GM19023 (cell line): ENCODE measurements around the gene OR6C76.
"Not testable (repeated sequence)": the region's sequence is repeated elsewhere in the genome, so short reads cannot be mapped to it uniquely, and the experiment has no call there.

Experiments
- ATAC-seq: cut with Tn5 transposase; IDR thresholded peaks from one replicate; pipeline ENCODE4 v1.9.1; 2021; ENCODE audit warnings: mild to moderate bottlenecking, moderate library complexity; ENCODE audit not compliant: unreplicated experiment

The OR6C76 gene

GRCh38 chr12:55425954-55426353, at the start of gene OR6C76:
Gene OR6C76, plus strand, starts transcription at chr12:55426254. Its CDS starts 0 bp downstream, at chr12:55426254.
- ATAC-seq = no peak

- no peak for ATAC-seq
Observed at GRCh38 chr12:55385891-55386290, 40.2 kb upstream of the OR6C76 start.

- no peak for ATAC-seq
Observed at GRCh38 chr12:55392032-55392795, 33.8 kb upstream of the OR6C76 start.

- ATAC-seq = no peak
Observed at GRCh38 chr12:55396326-55396725, 29.7 kb upstream of the OR6C76 start.

GRCh38 chr12:55400229-55400628, 25.8 kb upstream of the OR6C76 start, which contains the start of gene OR6C65:
Gene OR6C65, plus strand, starts transcription at chr12:55400529. Its CDS starts 0 bp downstream, at chr12:55400529.
- no peak for ATAC-seq

GRCh38 chr12:55407866-55408265, 18.2 kb upstream of the OR6C76 start:
- ATAC-seq = no peak

GRCh38 chr12:55409133-55409532, 16.9 kb upstream of the OR6C76 start:
- not testable (repeated sequence) for ATAC-seq

- not testable (repeated sequence) for ATAC-seq
Observed at GRCh38 chr12:55412138-55412537, 13.9 kb upstream of the OR6C76 start.

- not testable (repeated sequence) for ATAC-seq
Observed at GRCh38 chr12:55413498-55414388, 12.3 kb upstream of the OR6C76 start.

GRCh38 chr12:55414396-55414823, 11.6 kb upstream of the OR6C76 start:
- ATAC-seq = not testable (repeated sequence)

GRCh38 chr12:55414889-55415288, 11.2 kb upstream of the OR6C76 start:
- not testable (repeated sequence) for ATAC-seq

GRCh38 chr12:55416961-55417360, 9.1 kb upstream of the OR6C76 start:
- no peak for ATAC-seq

- no peak for ATAC-seq
Observed at GRCh38 chr12:55420307-55420962, 5.6 kb upstream of the OR6C76 start.

- no peak for ATAC-seq
Observed at GRCh38 chr12:55428331-55429243, 2.5 kb downstream of the OR6C76 start.

- not testable (repeated sequence) for ATAC-seq
Observed at GRCh38 chr12:55441233-55441632, 15.2 kb downstream of the OR6C76 start.

- no peak for ATAC-seq
Observed at GRCh38 chr12:55443776-55444175, 17.7 kb downstream of the OR6C76 start, which contains the start of gene OR6C2. Gene OR6C2, plus strand, starts transcription at chr12:55444076. Its CDS starts 8,138 bp downstream, at chr12:55452214.

GRCh38 chr12:55445357-55445756, 19.3 kb downstream of the OR6C76 start:
- ATAC-seq = no peak

- no peak for ATAC-seq
Observed at GRCh38 chr12:55446326-55446725, 20.3 kb downstream of the OR6C76 start.

- ATAC-seq = no peak
Observed at GRCh38 chr12:55448825-55449224, 22.8 kb downstream of the OR6C76 start.

GRCh38 chr12:55464926-55465325, 38.9 kb downstream of the OR6C76 start:
- ATAC-seq = not testable (repeated sequence)
